Cardiac septum (tissue), 1 donor: ENCODE data around the gene ISCA2. TPM values are rescaled to one million over a fixed set of nuclear protein-coding genes. Genes with fewer than 3 reads are reported as not detected.

Experiments
- DNase-seq: peaks from one replicate; pipeline ENCODE4 v3.0.0-alpha.2; 2020; ENCODE audit warnings: low spot score
- intact Hi-C: fragments of 100-400 bp; cut with DNase I; formaldehyde crosslinking; loops from one replicate; pipeline ENCODE4 v1.14.0; 2022
- total RNA-seq: library from RNA; stranded (reverse); fragmentation: NEBNext Ultra II Directional; extraction: Animal tissue kit (Norgen Biotek cat#: 25700); gene quantifications from one replicate; pipeline ENCODE4 v1.2.1, GENCODE V29; 2021
- donor health status: DM: no; HTN: no; CAD: no.

Gene ISCA2
- total RNA-seq, 1 donor from 2014 or later: 40.5 TPM

DNA sequence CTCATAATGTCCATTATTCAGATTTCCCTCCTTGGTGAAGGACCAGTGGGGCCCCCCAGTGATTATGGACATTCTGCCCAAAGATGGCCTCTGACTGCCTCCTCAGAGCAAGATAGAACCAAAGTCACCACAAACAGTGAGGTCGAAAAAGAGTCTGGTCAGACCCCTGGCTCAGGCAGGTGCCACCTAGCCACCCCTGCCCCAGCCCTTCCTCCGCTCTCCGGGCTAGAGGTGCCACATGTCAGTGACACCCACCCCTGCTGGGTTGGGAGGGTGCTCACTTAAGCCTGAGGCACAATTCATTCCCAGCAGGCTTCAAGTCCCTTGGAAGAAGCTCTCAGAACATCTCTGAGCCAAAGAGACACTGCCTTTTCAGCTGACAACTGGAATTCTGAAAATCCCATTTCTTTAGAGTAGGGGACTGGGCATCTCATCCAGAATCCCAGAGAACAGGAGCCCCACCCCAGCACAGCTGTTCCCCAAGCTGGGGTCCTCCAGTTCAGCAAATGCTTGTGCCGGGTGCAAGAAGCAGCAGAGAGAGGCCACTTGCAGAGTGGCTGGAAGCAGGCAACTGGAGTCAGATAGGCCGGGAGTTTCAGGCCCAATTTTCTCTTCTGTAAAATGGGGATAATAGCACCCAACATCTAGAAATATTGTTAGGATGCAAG, 50.3 kb downstream of the ISCA2 start:
- no peak for DNase-seq
- intact Hi-C loops: no loop called here

DNA sequence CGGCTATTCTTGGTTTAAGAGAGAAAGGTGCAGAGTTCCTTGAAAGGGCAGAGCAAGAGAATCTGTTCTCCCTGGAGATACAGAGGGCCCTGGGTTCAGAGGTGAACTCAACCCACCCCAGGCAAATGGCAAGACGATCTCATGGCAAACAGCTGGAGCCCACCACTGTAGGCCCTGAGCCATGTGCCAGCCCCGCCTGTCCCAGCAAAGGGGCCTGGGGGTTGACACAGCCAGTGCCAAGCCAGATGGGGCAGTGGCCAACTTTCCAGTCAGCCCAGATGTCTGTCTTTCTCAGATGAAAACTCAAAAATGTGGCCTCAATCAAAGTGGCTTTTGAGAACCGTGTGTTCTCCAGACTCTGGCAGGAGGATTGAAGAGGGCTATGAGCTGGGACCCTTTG, 51.8 kb downstream of the ISCA2 start:
- intact Hi-C loops: no loop called here
- DNase-seq: no peak

DNA sequence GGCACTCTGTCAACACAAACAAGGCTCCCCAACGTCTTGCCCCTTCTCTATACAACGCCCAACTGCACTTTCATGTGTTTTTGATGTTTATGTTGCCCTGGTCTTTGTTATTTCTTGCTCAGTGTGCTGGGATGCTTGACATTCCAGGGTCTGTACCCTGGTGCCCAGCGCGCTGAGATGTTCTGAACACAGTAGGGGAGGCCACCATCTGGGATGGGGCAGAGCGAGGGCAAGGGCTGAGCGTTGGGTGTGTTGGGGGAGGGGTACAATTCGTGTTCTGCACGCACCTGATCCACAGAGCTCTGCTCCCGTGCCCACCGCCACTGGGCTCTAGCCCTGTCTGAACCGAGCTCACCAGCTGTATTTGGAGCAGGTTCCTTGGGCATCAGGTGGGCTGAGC, 52.9 kb downstream of the ISCA2 start:
- no peak for DNase-seq
- intact Hi-C loops: no loop called here

Other genes with a start within 250 kb of the ISCA2 start
- gene ABCD4, start 190.8 kb upstream of the ISCA2 start, total RNA-seq: 26.9 TPM
- gene VRTN, start 145.3 kb upstream of the ISCA2 start, total RNA-seq: not detected
- not detected for gene SYNDIG1L, start 67.6 kb upstream of the ISCA2 start, total RNA-seq
- 116 TPM for gene NPC2, start 460 bp upstream of the ISCA2 start, total RNA-seq
- gene LTBP2, start 118.5 kb downstream of the ISCA2 start, total RNA-seq: 93.7 TPM
- gene AREL1, start 219.3 kb downstream of the ISCA2 start, total RNA-seq: 21.2 TPM
- gene FCF1, start 219.4 kb downstream of the ISCA2 start, total RNA-seq: 36.6 TPM